Stomach (tissue), 9 donors: ENCODE measurements around the gene ROBO3. TPM values are rescaled to one million over a fixed set of nuclear protein-coding genes. Genes with fewer than 3 reads are reported as not detected.

Source experiments
- DNase-seq, 2 donors: peaks; one replicate each; pipeline versions ENCODE4 v3.0.0 to v3.0.0-alpha.2; 2013 to 2019
- H3K27ac ChIP-seq, 5 donors: fragments of 200-600 bp in 4 of 5; sonication (generic) in 4 of 5; one replicate each; pipeline ENCODE4 v1.5.1; 2013 to 2019; ENCODE audit warnings: mild to moderate bottlenecking in 1 of 5, moderate library complexity in 1 of 5
- H3K27me3 ChIP-seq, 3 donors: fragments of 200-600 bp; sonication (generic); one replicate each; pipeline ENCODE4 v1.5.1; 2017 to 2019; ENCODE audit warnings: mixed run types in 1 of 3
- H3K36me3 ChIP-seq, 4 donors: fragments of 200-600 bp; sonication (generic); 1 replicate in 3 of 4; 2 replicates in 1 of 4; pipeline ENCODE4 v1.5.1; 2016 to 2019
- H3K4me1 ChIP-seq, 4 donors: fragments of 200-600 bp; sonication (generic); one replicate each; pipeline ENCODE4 v1.5.1; 2016 to 2019
- H3K4me3 ChIP-seq, 4 donors: fragments of 200-600 bp; sonication (generic) in 3 of 4; one replicate each; pipeline ENCODE4 v1.5.1; 2016 to 2019; ENCODE audit warnings: mild to moderate bottlenecking in 1 of 4
- H3K9me3 ChIP-seq, 4 donors: fragments of 200-600 bp; sonication (generic); one replicate each; pipeline ENCODE4 v1.5.1; 2016 to 2019
- CTCF ChIP-seq, 7 experiments: fragments of 450-650 bp in 4 of 7; fragments of 200-600 bp in 3 of 7; sonication (generic) in 3 of 7; IDR thresholded peaks; one replicate each; pipeline ENCODE4 v1.5.1; 2016 to 2019; ENCODE audit warnings: antibody characterized with exemption in 7 of 7, control low read depth in 2 of 7, mild to moderate bottlenecking in 1 of 7
- EP300 ChIP-seq: sonication (generic); formaldehyde crosslinking; IDR thresholded peaks from one replicate; pipeline ENCODE4 v1.6.1; 2017; ENCODE audit warnings: antibody characterized with exemption
- POLR2A ChIP-seq, 4 donors: fragments of 450-650 bp; IDR thresholded peaks; one replicate each; pipeline ENCODE4 v1.6.1; 2016; ENCODE audit warnings: antibody characterized with exemption in 4 of 4, control low read depth in 2 of 4, mild to moderate bottlenecking in 1 of 4, moderate library complexity in 1 of 4
- POLR2AphosphoS5 ChIP-seq, 3 donors: sonication (generic); formaldehyde crosslinking; IDR thresholded peaks; one replicate each; pipeline ENCODE4 v1.6.1; 2016; ENCODE audit warnings: antibody characterized with exemption in 3 of 3
- WGBS, 5 donors: extraction: QIAGEN DNeasy Blood & Tissue Kit in 3 of 5; methylation state at CpG; one replicate each; pipeline versions ENCODE4 v1.1.5 to v1.1.7; 2013 to 2018; 5-methylcytosine and 5-hydroxymethylcytosine counted together
- intact Hi-C: fragments of 100-400 bp; cut with DNase I; formaldehyde crosslinking; loops from one replicate; pipeline ENCODE4 v1.15.1; 2023; ENCODE audit warnings: low total_unique reads
- polyA plus RNA-seq, 3 donors: library from polyadenylated mRNA; stranded (reverse); fragments of 200-250 nt; gene quantifications; one replicate each; pipeline ENCODE4 v1.2.3, GENCODE V29; 2013
- total RNA-seq, 5 donors: library from RNA; depleted of rRNA; stranded (reverse); fragments of >200 nt; gene quantifications; one replicate each; pipeline versions ENCODE4 v1.1.0 to v1.2.3, GENCODE V29; 2014 to 2016
- donor health status: healthy with polysubstance abuse.
- donor health status: Bipolar disorder and iron deficiency.
- donor health status: healthy.

ROBO3 gene
- total and polyA plus RNA-seq, 8 donors: 1.7 to 39.1 (median 5.1) TPM; not detected in 1

- intact Hi-C loops: no loop called here
- Histone ChIP-seq H3K4me1 (peaks cover 5 to 8% (median 7%) of the 10 kb centered on the region in 4 donors), H3K27me3 (peaks cover 0 to 22% (median 13%) of the 10 kb centered on the region in 3 donors), H3K9me3 (peaks cover 0 to 14% (median 5%) of the 10 kb centered on the region in 4 donors), H3K27ac (no peak overlapping the region), H3K4me3 (no peak overlapping the region), H3K36me3 (no peaks in the 10 kb centered on the region)
- TF ChIP-seq CTCF (IDR thresholded peaks at IDR 0.05): no peak
- no peak for TF ChIP-seq POLR2A (IDR thresholded peaks at IDR 0.05)
- TF ChIP-seq POLR2AphosphoS5 (IDR thresholded peaks at IDR 0.05): no peak
- no peak for TF ChIP-seq EP300
- DNase-seq: no peak
These were observed 51.1 kb downstream of the ROBO3 start for GRCh38 chr11:124916370-124916710.

- peaks cover 0 to 5% (median under 1%) of the 10 kb centered on the region in 4 donors for H3K9me3 ChIP-seq
- 67 to 81% (median 72%) methylated on average over 6 of the region's 6 CpGs for WGBS, 5 donors
- H3K4me1 ChIP-seq: peaks cover 7 to 11% (median 9%) of the 10 kb centered on the region in 4 donors
- H3K27me3 ChIP-seq: peaks cover 0 to 30% (median 15%) of the 10 kb centered on the region in 3 donors
- H3K36me3 ChIP-seq: no peaks in the 10 kb centered on the region
- intact Hi-C loops: no loop called here
- no peak overlapping the region for H3K4me3 ChIP-seq
- no peak for DNase-seq
- no peak overlapping the region for H3K27ac ChIP-seq
- no peak for TF ChIP-seq EP300
- TF ChIP-seq CTCF (IDR thresholded peaks at IDR 0.05): no peak
- no peak for TF ChIP-seq POLR2A (IDR thresholded peaks at IDR 0.05)
- TF ChIP-seq POLR2AphosphoS5 (IDR thresholded peaks at IDR 0.05): no peak
These were observed 51.9 kb downstream of the ROBO3 start for GRCh38 chr11:124917115-124917637.

GRCh38 chr11:124918950-124919349 is 53.7 kb downstream of the ROBO3 start, which contains the start of gene HEPN1:
Gene HEPN1, plus strand, starts transcription at chr11:124919250.
- 41 to 65% (median 58%) methylated on average over 3 of the region's 3 CpGs for WGBS, 5 donors
- intact Hi-C loops: no loop called here

GRCh38 chr11:124919898-124920297 is 54.7 kb downstream of the ROBO3 start:
- H3K4me1 ChIP-seq: peaks cover 7 to 11% (median 9%) of the 10 kb centered on the region in 4 donors
- TF ChIP-seq EP300: no peak
- no peak for TF ChIP-seq POLR2A (IDR thresholded peaks at IDR 0.05)
- TF ChIP-seq CTCF (IDR thresholded peaks at IDR 0.05): no peak
- no peak for TF ChIP-seq POLR2AphosphoS5 (IDR thresholded peaks at IDR 0.05)
- no peak for DNase-seq
- H3K27me3 ChIP-seq: peaks cover 0 to 39% (median 15%) of the 10 kb centered on the region in 3 donors
- no peaks in the 10 kb centered on the region for H3K36me3 ChIP-seq
- intact Hi-C loops: no loop called here
- H3K9me3 ChIP-seq: no peaks in the 10 kb centered on the region
- 85 to 100% (median 90%) methylated on average over 2 of the region's 2 CpGs for WGBS, 5 donors
- no peak overlapping the region for H3K4me3 ChIP-seq
- H3K27ac ChIP-seq: no peak overlapping the region

More at GRCh38 chr11:124918950-124919349, 53.7 kb downstream of the ROBO3 start, which contains the start of gene HEPN1:
- TF ChIP-seq POLR2A (IDR thresholded peaks at IDR 0.05) (no peak), EP300 (no peak), POLR2AphosphoS5 (IDR thresholded peaks at IDR 0.05) (no peak), CTCF (IDR thresholded peaks at IDR 0.05) (no peak)
- Histone ChIP-seq H3K4me3 (no peak within 1 kb of the TSS), H3K9me3 (no peaks in the 10 kb centered on the region), H3K36me3 (no peaks in the 10 kb centered on the region), H3K27me3 (peaks cover 0 to 39% (median 15%) of the 10 kb centered on the region in 3 donors), H3K27ac (no peak within 1 kb of the TSS), H3K4me1 (peaks cover 7 to 11% (median 9%) of the 10 kb centered on the region in 4 donors)
- DNase-seq: no peak
